Stimulated activated memory B cell treated with anti-CD40 and anti-IgM and Interleukin-4, amounts not matched to agents 10 μg/mL and 1 μg/mL and 100 μg/mL, for 72 hours (primary cell): ENCODE measurements around the gene STARD9.
"Not testable (repeated sequence)": the region's sequence is repeated elsewhere in the genome, so short reads cannot be mapped to it uniquely, and the experiment has no call there.

ENCODE experiments used
- ATAC-seq: fragments of 150-1000 bp; cut with Tn5 transposase; 2 replicates; pipeline ENCODE4 v1.10.0; 2021
- H3K27ac Mint-ChIP-seq: one replicate; pipeline ENCODE4 v1.8.0; 2022; ENCODE audit warnings: mild to moderate bottlenecking, mixed read lengths
- H3K27me3 Mint-ChIP-seq: one replicate; pipeline ENCODE4 v1.8.0; 2022; ENCODE audit warnings: mixed read lengths
- H3K36me3 Mint-ChIP-seq: one replicate; pipeline ENCODE4 v1.8.0; 2022; ENCODE audit warnings: mixed read lengths
- H3K4me1 Mint-ChIP-seq: one replicate; pipeline ENCODE4 v1.8.0; 2022; ENCODE audit warnings: mixed read lengths
- H3K4me3 Mint-ChIP-seq: one replicate; pipeline ENCODE4 v1.8.0; 2022; ENCODE audit warnings: mild to moderate bottlenecking, moderate library complexity, mixed read lengths
- H3K9me3 Mint-ChIP-seq: one replicate; pipeline ENCODE4 v1.8.0; 2022; ENCODE audit warnings: mixed read lengths

The STARD9 gene

GRCh38 chr15:42640109-42640508 is 64.7 kb downstream of the STARD9 start:
- no peak overlapping the region for H3K27ac Mint-ChIP-seq

GRCh38 chr15:42650208-42651066 is 75.0 kb downstream of the STARD9 start:
- no peak overlapping the region for H3K27ac Mint-ChIP-seq
- ATAC-seq: peak; percentile 87
- H3K27me3 Mint-ChIP-seq: no peaks in the 10 kb centered on the region

More at GRCh38 chr15:42640109-42640508, 64.7 kb downstream of the STARD9 start:
- peaks cover 23% of the 10 kb centered on the region for H3K36me3 Mint-ChIP-seq
- no peak for ATAC-seq
- no peaks in the 10 kb centered on the region for H3K4me1 Mint-ChIP-seq
- H3K9me3 Mint-ChIP-seq: no peaks in the 10 kb centered on the region
- no peak overlapping the region for H3K4me3 Mint-ChIP-seq
- no peaks in the 10 kb centered on the region for H3K27me3 Mint-ChIP-seq

GRCh38 chr15:42665827-42666226 is 90.4 kb downstream of the STARD9 start:
- Mint-ChIP-seq H3K27ac (no peak overlapping the region), H3K27me3 (no peaks in the 10 kb centered on the region), H3K36me3 (peaks cover 23% of the 10 kb centered on the region), H3K9me3 (no peaks in the 10 kb centered on the region), H3K4me1 (no peaks in the 10 kb centered on the region), H3K4me3 (no peak overlapping the region)
- ATAC-seq: no peak

More at GRCh38 chr15:42650208-42651066, 75.0 kb downstream of the STARD9 start:
- H3K36me3 Mint-ChIP-seq: peaks cover 7% of the 10 kb centered on the region
- no peaks in the 10 kb centered on the region for H3K9me3 Mint-ChIP-seq
- H3K4me3 Mint-ChIP-seq: no peak overlapping the region
- peaks cover 15% of the 10 kb centered on the region for H3K4me1 Mint-ChIP-seq

- no peak for ATAC-seq
- no peaks in the 10 kb centered on the region for H3K9me3 Mint-ChIP-seq
- H3K27me3 Mint-ChIP-seq: no peaks in the 10 kb centered on the region
- peaks cover 23% of the 10 kb centered on the region for H3K36me3 Mint-ChIP-seq
- no peak overlapping the region for H3K4me3 Mint-ChIP-seq
- no peaks in the 10 kb centered on the region for H3K4me1 Mint-ChIP-seq
- no peak overlapping the region for H3K27ac Mint-ChIP-seq
Observed at GRCh38 chr15:42667855-42668254, 92.4 kb downstream of the STARD9 start.

GRCh38 chr15:42670451-42670850 is 95.0 kb downstream of the STARD9 start:
- H3K4me3 Mint-ChIP-seq: no peak overlapping the region
- H3K9me3 Mint-ChIP-seq: no peaks in the 10 kb centered on the region
- H3K27me3 Mint-ChIP-seq: no peaks in the 10 kb centered on the region
- no peak overlapping the region for H3K27ac Mint-ChIP-seq
- ATAC-seq: no peak
- H3K36me3 Mint-ChIP-seq: peaks cover 20% of the 10 kb centered on the region
- H3K4me1 Mint-ChIP-seq: peaks cover 10% of the 10 kb centered on the region

- Mint-ChIP-seq H3K27me3 (no peaks in the 10 kb centered on the region), H3K4me1 (peaks cover 10% of the 10 kb centered on the region), H3K27ac (no peak overlapping the region), H3K9me3 (no peaks in the 10 kb centered on the region), H3K4me3 (no peak overlapping the region), H3K36me3 (peaks cover 19% of the 10 kb centered on the region)
- no peak for ATAC-seq
Observed at GRCh38 chr15:42672444-42672843, 97.0 kb downstream of the STARD9 start.

GRCh38 chr15:42674472-42674871 is 99.1 kb downstream of the STARD9 start:
- H3K27me3 Mint-ChIP-seq: no peaks in the 10 kb centered on the region
- no peak overlapping the region for H3K4me3 Mint-ChIP-seq
- peak overlapping the region; percentile 57 for H3K27ac Mint-ChIP-seq
- peaks cover 10% of the 10 kb centered on the region for H3K4me1 Mint-ChIP-seq
- H3K9me3 Mint-ChIP-seq: no peaks in the 10 kb centered on the region
- peaks cover 25% of the 10 kb centered on the region for H3K36me3 Mint-ChIP-seq
- peak; percentile 80 for ATAC-seq

- Mint-ChIP-seq H3K4me3 (no peak overlapping the region), H3K36me3 (peaks cover 29% of the 10 kb centered on the region), H3K4me1 (peaks cover 14% of the 10 kb centered on the region), H3K27me3 (no peaks in the 10 kb centered on the region), H3K9me3 (no peaks in the 10 kb centered on the region), H3K27ac (peak overlapping the region; percentile 57)
- no peak for ATAC-seq
Observed at GRCh38 chr15:42675021-42675420, 99.6 kb downstream of the STARD9 start.

GRCh38 chr15:42679285-42680141 is 104.1 kb downstream of the STARD9 start:
- Mint-ChIP-seq H3K4me3 (no peak overlapping the region), H3K27me3 (no peaks in the 10 kb centered on the region), H3K27ac (peak overlapping the region; percentile 59), H3K36me3 (peaks cover 63% of the 10 kb centered on the region), H3K9me3 (no peaks in the 10 kb centered on the region), H3K4me1 (peaks cover 9% of the 10 kb centered on the region)
- ATAC-seq: no peak

GRCh38 chr15:42680142-42680482 is 104.7 kb downstream of the STARD9 start:
- peak overlapping the region; percentile 59 for H3K27ac Mint-ChIP-seq
- H3K36me3 Mint-ChIP-seq: peaks cover 59% of the 10 kb centered on the region
- peak; percentile 81 for ATAC-seq
- H3K4me1 Mint-ChIP-seq, H3K9me3 Mint-ChIP-seq, H3K27me3 Mint-ChIP-seq, H3K4me3 Mint-ChIP-seq: not testable (repeated sequence)

- no peak for ATAC-seq
- peaks cover 52% of the 10 kb centered on the region for H3K36me3 Mint-ChIP-seq
- H3K27ac Mint-ChIP-seq: no peak overlapping the region
Observed at GRCh38 chr15:42681119-42681518, 105.7 kb downstream of the STARD9 start.

GRCh38 chr15:42686281-42686680 is 110.9 kb downstream of the STARD9 start:
- ATAC-seq: no peak
- no peaks in the 10 kb centered on the region for H3K9me3 Mint-ChIP-seq
- no peaks in the 10 kb centered on the region for H3K27me3 Mint-ChIP-seq
- no peak overlapping the region for H3K4me3 Mint-ChIP-seq
- no peaks in the 10 kb centered on the region for H3K4me1 Mint-ChIP-seq
- peaks cover 32% of the 10 kb centered on the region for H3K36me3 Mint-ChIP-seq
- H3K27ac Mint-ChIP-seq: no peak overlapping the region

More at GRCh38 chr15:42681119-42681518, 105.7 kb downstream of the STARD9 start:
- H3K9me3 Mint-ChIP-seq: no peaks in the 10 kb centered on the region
- H3K4me1 Mint-ChIP-seq: peaks cover 5% of the 10 kb centered on the region
- H3K27me3 Mint-ChIP-seq: no peaks in the 10 kb centered on the region
- H3K4me3 Mint-ChIP-seq: no peak overlapping the region

GRCh38 chr15:42687740-42688139 is 112.3 kb downstream of the STARD9 start:
- Mint-ChIP-seq H3K36me3 (peaks cover 17% of the 10 kb centered on the region), H3K4me1 (no peaks in the 10 kb centered on the region), H3K4me3 (no peak overlapping the region), H3K27ac (no peak overlapping the region), H3K9me3 (no peaks in the 10 kb centered on the region), H3K27me3 (no peaks in the 10 kb centered on the region)
- no peak for ATAC-seq

GRCh38 chr15:42688301-42688700 is 112.9 kb downstream of the STARD9 start:
- Mint-ChIP-seq H3K27ac (no peak overlapping the region), H3K4me1 (no peaks in the 10 kb centered on the region), H3K4me3 (no peak overlapping the region), H3K9me3 (no peaks in the 10 kb centered on the region), H3K27me3 (no peaks in the 10 kb centered on the region), H3K36me3 (peaks cover 13% of the 10 kb centered on the region)
- no peak for ATAC-seq

GRCh38 chr15:42691308-42691707 is 115.9 kb downstream of the STARD9 start:
- H3K27me3 Mint-ChIP-seq: no peaks in the 10 kb centered on the region
- ATAC-seq: no peak
- H3K4me3 Mint-ChIP-seq: no peak overlapping the region
- no peaks in the 10 kb centered on the region for H3K9me3 Mint-ChIP-seq
- no peak overlapping the region for H3K27ac Mint-ChIP-seq
- H3K4me1 Mint-ChIP-seq: no peaks in the 10 kb centered on the region
- H3K36me3 Mint-ChIP-seq: peaks cover 9% of the 10 kb centered on the region
